ENCODE measurements around the gene PMM2.
"Not testable (repeated sequence)": the region's sequence is repeated elsewhere in the genome, so short reads cannot be mapped to it uniquely, and the experiment has no call there.

DNA sequence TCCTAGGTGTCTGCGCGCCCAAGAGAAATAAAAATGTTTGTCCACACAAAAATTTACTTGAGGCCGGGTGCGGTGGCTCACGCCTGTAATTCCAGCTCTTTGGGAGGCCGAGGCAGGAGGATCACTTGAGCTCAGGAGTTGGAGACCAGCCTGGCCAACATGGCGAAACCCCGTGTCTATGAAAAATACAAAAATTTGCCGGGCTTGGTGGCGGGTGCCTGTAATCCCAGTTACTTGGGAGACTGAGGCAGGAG, 72.3 kb downstream of the PMM2 start:
- TF ChIP-seq, protein P1, sequence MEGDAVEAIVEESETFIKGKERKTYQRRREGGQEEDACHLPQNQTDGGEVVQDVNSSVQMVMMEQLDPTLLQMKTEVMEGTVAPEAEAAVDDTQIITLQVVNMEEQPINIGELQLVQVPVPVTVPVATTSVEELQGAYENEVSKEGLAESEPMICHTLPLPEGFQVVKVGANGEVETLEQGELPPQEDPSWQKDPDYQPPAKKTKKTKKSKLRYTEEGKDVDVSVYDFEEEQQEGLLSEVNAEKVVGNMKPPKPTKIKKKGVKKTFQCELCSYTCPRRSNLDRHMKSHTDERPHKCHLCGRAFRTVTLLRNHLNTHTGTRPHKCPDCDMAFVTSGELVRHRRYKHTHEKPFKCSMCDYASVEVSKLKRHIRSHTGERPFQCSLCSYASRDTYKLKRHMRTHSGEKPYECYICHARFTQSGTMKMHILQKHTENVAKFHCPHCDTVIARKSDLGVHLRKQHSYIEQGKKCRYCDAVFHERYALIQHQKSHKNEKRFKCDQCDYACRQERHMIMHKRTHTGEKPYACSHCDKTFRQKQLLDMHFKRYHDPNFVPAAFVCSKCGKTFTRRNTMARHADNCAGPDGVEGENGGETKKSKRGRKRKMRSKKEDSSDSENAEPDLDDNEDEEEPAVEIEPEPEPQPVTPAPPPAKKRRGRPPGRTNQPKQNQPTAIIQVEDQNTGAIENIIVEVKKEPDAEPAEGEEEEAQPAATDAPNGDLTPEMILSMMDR (IDR thresholded peaks at IDR 0.05): not testable (repeated sequence)
- TF ChIP-seq JUN (CRISPR knock-in tag; IDR thresholded peaks at IDR 0.05); ZNF138 (CRISPR knock-in tag; conservative IDR thresholded peaks at IDR 0.05); NR1H2 (CRISPR knock-in tag; IDR thresholded peaks at IDR 0.05); ZNF121 (CRISPR knock-in tag; IDR thresholded peaks at IDR 0.05); ZNF416 (CRISPR knock-in tag; IDR thresholded peaks at IDR 0.05); GABPB1 (CRISPR knock-in tag; IDR thresholded peaks at IDR 0.05); ERG (CRISPR knock-in tag; IDR thresholded peaks at IDR 0.05); HMGXB4 (CRISPR knock-in tag; IDR thresholded peaks at IDR 0.05): not testable (repeated sequence)
